ENCODE measurements around the gene GPR176. TPM values are rescaled to one million over a fixed set of nuclear protein-coding genes. Genes with fewer than 3 reads are reported as not detected.

GPR176 gene
- total RNA-seq, 4 donors from 2014 or later: 4.3 to 15.0 (median 7.9) TPM

GRCh38 chr15:39837454-39837853, 82.6 kb downstream of the GPR176 start:
- WGBS, 2 donors: 98 to 100% methylated on average over 1 of the region's 1 CpG
- intact Hi-C loops (cut with DNase I): no loop called here

DNA sequence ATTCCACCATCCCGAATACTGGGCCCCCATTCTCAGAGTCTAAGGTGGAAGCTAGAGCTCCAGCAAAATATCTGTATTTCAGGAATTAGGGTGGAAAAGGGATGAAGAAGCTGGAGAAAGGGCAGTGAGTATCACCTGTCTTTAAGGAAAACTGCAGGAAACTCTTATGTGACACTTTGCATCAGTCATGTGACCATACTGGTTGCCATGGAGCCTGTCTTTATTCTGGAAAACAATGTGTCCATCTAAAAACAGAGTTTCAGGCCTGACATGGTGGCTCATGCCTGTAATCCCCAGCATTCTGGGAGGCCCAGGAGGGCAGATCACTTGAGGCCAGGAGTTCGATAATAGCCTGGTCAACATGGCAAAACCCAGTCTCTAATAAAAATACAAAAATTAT, 84.5 kb downstream of the GPR176 start:
- intact Hi-C loops (cut with DNase I): no loop called here
- Histone ChIP-seq H3K4me1 (no peaks in the 10 kb centered on the region), H3K27ac (no peak overlapping the region), H3K36me3 (no peaks in the 10 kb centered on the region), H3K27me3 (no peaks in the 10 kb centered on the region), H3K9me3 (no peaks in the 10 kb centered on the region), H3K4me3 (replicated peaks in 1 of 3) (no peak overlapping the region)
- TF ChIP-seq CTCF (IDR thresholded peaks at IDR 0.05) (no peak), POLR2A (IDR thresholded peaks at IDR 0.05) (no peak)
- 94% methylated on average over 2 of the region's 2 CpGs for WGBS, 2 donors
- no peak for DNase-seq

More at GRCh38 chr15:39837454-39837853, 82.6 kb downstream of the GPR176 start:
- Histone ChIP-seq H3K9me3 (no peaks in the 10 kb centered on the region), H3K27me3 (no peaks in the 10 kb centered on the region), H3K4me1 (no peaks in the 10 kb centered on the region), H3K4me3 (replicated peaks in 1 of 3) (no peak overlapping the region), H3K27ac (no peak overlapping the region), H3K36me3 (no peaks in the 10 kb centered on the region)
- TF ChIP-seq POLR2A (IDR thresholded peaks at IDR 0.05) (no peak), CTCF (IDR thresholded peaks at IDR 0.05) (no peak)
- DNase-seq: no peak

- Histone ChIP-seq H3K4me1 (no peaks in the 10 kb centered on the region), H3K27me3 (no peaks in the 10 kb centered on the region), H3K27ac (no peak overlapping the region), H3K4me3 (replicated peaks in 1 of 3) (no peak overlapping the region), H3K9me3 (no peaks in the 10 kb centered on the region), H3K36me3 (no peaks in the 10 kb centered on the region)
- TF ChIP-seq CTCF (IDR thresholded peaks at IDR 0.05) (no peak), POLR2A (IDR thresholded peaks at IDR 0.05) (no peak)
- intact Hi-C loops (cut with DNase I): no loop called here
- DNase-seq: no peak
Measured at GRCh38 chr15:39834256-39834655, 85.8 kb downstream of the GPR176 start.

- intact Hi-C loops (cut with DNase I): no loop called here
- H3K36me3 ChIP-seq: no peaks in the 10 kb centered on the region
- no peak overlapping the region for H3K4me3 ChIP-seq (replicated peaks in 1 of 3)
- TF ChIP-seq CTCF (IDR thresholded peaks at IDR 0.05) (no peak), POLR2A (IDR thresholded peaks at IDR 0.05) (no peak)
- H3K4me1 ChIP-seq: no peaks in the 10 kb centered on the region
- H3K27me3 ChIP-seq: no peaks in the 10 kb centered on the region
- WGBS, 2 donors: 89 to 91% methylated on average over 3 of the region's 3 CpGs
- no peak overlapping the region for H3K27ac ChIP-seq
- no peak for DNase-seq
- no peaks in the 10 kb centered on the region for H3K9me3 ChIP-seq
Measured at GRCh38 chr15:39833515-39833981, 86.5 kb downstream of the GPR176 start.

DNA sequence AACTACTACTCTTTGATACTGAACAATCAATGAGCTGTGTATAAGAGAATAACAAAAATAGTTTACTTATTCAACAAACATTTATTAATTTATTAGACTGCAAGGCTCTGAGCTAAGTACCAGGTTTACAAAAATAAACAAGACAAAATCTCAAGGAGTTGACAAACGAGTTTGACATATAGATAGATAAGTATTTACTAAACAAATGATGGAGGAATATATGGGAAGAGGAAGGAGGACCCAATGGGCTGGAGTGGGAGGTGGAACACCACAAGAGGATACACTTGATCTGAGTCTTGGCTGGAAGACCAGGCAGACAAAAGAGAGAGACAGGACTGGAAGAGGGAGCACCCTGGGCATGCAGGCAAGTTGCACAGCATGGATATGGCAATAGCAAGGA, 89.9 kb downstream of the GPR176 start:
- Histone ChIP-seq H3K27me3 (no peaks in the 10 kb centered on the region), H3K27ac (no peak overlapping the region), H3K4me1 (no peaks in the 10 kb centered on the region), H3K9me3 (no peaks in the 10 kb centered on the region), H3K36me3 (no peaks in the 10 kb centered on the region), H3K4me3 (replicated peaks in 1 of 3) (no peak overlapping the region)
- 55 to 60% methylated on average over 1 of the region's 1 CpG for WGBS, 2 donors
- no peak for TF ChIP-seq POLR2A (IDR thresholded peaks at IDR 0.05)
- TF ChIP-seq CTCF (IDR thresholded peaks at IDR 0.05): no peak
- intact Hi-C loops (cut with DNase I): no loop called here
- no peak for DNase-seq

All from thyroid gland (tissue), 4 donors.